Central memory CD8-positive, alpha-beta T cell (primary cell): ENCODE data around the gene OR4C16.

ENCODE experiments used
- ATAC-seq: fragments of 150-1000 bp; cut with Tn5 transposase; replicated peaks from 2 replicates; pipeline ENCODE4 v1.10.0; 2022; ENCODE audit warnings: mild to moderate bottlenecking, moderate FRiP score, moderate number of reproducible peaks; ENCODE audit not compliant: poor library complexity, severe bottlenecking; ENCODE audit errors: extremely low read depth
- DNase-seq, 2 donors: peaks; one replicate each; pipeline ENCODE4 v3.0.0; 2021; ENCODE audit warnings: low spot score in 2 of 2
- H3K27ac Mint-ChIP-seq: one replicate; pipeline ENCODE4 v1.8.0; 2022; ENCODE audit warnings: low read depth, mild to moderate bottlenecking, moderate library complexity, mixed read lengths
- H3K27me3 Mint-ChIP-seq: one replicate; pipeline ENCODE4 v1.8.0; 2022; ENCODE audit warnings: mixed read lengths
- H3K36me3 Mint-ChIP-seq: one replicate; pipeline ENCODE4 v1.8.0; 2022; ENCODE audit warnings: mild to moderate bottlenecking, moderate library complexity, mixed read lengths; ENCODE audit not compliant: insufficient read depth
- H3K4me1 Mint-ChIP-seq: one replicate; pipeline ENCODE4 v1.8.0; 2022; ENCODE audit warnings: mixed read lengths
- H3K4me3 Mint-ChIP-seq: one replicate; pipeline ENCODE4 v1.8.0; 2022; ENCODE audit warnings: mild to moderate bottlenecking, moderate library complexity, mixed read lengths
- H3K9me3 Mint-ChIP-seq: one replicate; pipeline ENCODE4 v1.8.0; 2022; ENCODE audit warnings: mixed read lengths

The OR4C16 gene, protein sequence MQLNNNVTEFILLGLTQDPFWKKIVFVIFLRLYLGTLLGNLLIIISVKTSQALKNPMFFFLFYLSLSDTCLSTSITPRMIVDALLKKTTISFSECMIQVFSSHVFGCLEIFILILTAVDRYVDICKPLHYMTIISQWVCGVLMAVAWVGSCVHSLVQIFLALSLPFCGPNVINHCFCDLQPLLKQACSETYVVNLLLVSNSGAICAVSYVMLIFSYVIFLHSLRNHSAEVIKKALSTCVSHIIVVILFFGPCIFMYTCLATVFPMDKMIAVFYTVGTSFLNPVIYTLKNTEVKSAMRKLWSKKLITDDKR

DNA sequence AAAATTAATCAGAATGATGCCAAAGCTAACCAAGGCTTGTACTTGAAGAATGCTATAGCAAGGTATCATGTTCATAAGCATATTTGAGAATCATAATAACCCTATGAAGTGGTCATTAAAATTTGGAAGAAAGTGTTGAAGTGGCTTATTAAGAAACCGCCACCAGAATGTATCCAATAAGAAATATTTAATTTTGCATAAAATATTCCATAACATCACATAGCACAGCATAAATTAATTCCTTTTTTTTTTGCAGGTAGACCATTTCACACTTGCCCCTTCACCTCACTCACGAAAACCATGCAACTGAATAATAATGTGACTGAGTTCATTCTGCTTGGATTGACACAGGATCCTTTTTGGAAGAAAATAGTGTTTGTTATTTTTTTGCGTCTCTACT is at the start of gene OR4C16:
Gene OR4C16, plus strand, starts transcription at position 301 of the 400 bp plus-strand sequence. Its CDS starts 0 bp downstream, at position 301.
- peaks cover 16% of the 10 kb centered on the region for H3K9me3 Mint-ChIP-seq
- no peak within 1 kb of the TSS for H3K4me3 Mint-ChIP-seq
- DNase-seq: no peak
- no peak within 1 kb of the TSS for H3K27ac Mint-ChIP-seq
- ATAC-seq: no peak
- H3K27me3 Mint-ChIP-seq: no peaks in the 10 kb centered on the region
- H3K4me1 Mint-ChIP-seq: no peaks in the 10 kb centered on the region
- no peaks in the 10 kb centered on the region for H3K36me3 Mint-ChIP-seq

DNA sequence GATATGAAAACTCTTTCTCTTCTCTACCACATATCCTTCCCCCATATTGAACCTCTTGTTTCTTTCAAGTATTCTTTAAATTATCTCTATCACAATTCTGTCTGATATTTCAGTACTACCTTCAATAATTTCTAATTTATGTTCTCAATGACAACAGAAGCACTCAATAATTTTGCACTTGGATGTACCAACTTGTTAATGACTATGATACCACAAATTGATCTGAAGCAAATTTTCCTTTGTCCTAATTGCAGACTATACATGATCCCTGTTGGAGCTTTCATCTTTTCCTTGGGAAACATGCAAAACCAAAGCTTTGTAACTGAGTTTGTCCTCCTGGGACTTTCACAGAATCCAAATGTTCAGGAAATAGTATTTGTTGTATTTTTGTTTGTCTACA is 17.8 kb upstream of the OR4C16 start, which contains the start of gene OR4C15:
Gene OR4C15, plus strand, starts transcription at position 301 of the 400 bp plus-strand sequence. Its CDS starts 0 bp downstream, at position 301.
- peaks cover 34% of the 10 kb centered on the region for H3K9me3 Mint-ChIP-seq
- H3K4me1 Mint-ChIP-seq: no peaks in the 10 kb centered on the region
- H3K27ac Mint-ChIP-seq: no peak within 1 kb of the TSS
- H3K27me3 Mint-ChIP-seq: no peaks in the 10 kb centered on the region
- no peak for ATAC-seq
- no peak within 1 kb of the TSS for H3K4me3 Mint-ChIP-seq
- no peak for DNase-seq
- no peaks in the 10 kb centered on the region for H3K36me3 Mint-ChIP-seq

DNA sequence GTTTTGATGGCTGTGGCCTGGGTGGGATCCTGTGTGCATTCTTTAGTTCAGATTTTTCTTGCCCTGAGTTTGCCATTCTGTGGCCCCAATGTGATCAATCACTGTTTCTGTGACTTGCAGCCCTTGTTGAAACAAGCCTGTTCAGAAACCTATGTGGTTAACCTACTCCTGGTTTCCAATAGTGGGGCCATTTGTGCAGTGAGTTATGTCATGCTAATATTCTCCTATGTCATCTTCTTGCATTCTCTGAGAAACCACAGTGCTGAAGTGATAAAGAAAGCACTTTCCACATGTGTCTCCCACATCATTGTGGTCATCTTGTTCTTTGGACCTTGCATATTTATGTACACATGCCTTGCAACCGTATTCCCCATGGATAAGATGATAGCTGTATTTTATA is 620 bp downstream of the OR4C16 start:
- no peaks in the 10 kb centered on the region for H3K36me3 Mint-ChIP-seq
- no peaks in the 10 kb centered on the region for H3K4me1 Mint-ChIP-seq
- ATAC-seq (no peak), DNase-seq (no peak)
- H3K27ac Mint-ChIP-seq: no peak overlapping the region
- no peaks in the 10 kb centered on the region for H3K27me3 Mint-ChIP-seq
- peaks cover 16% of the 10 kb centered on the region for H3K9me3 Mint-ChIP-seq
- H3K4me3 Mint-ChIP-seq: no peak overlapping the region

DNA sequence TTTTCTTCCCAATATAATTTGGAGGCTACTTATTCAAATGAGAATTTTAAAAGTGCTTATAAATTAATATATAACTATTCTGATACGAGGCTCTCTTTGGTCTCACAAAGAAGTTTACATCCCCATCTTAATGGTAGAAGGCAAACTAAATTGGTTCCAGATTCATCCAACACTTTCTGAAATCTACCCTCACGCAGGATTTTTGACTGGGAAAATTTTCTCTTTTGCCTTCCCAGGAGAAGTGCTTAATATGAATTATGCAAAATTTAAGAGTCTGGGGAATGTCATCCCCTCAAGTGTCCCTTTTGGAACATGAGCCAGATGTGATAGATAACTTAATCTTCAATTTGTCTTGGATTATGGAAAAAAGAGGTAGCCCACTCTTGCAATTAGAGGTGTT is 35.6 kb downstream of the OR4C16 start, which contains the start of gene OR4C11:
Gene OR4C11, minus strand, starts transcription at position 101 of the 400 bp plus-strand sequence. CDS start 3,272 bp downstream, outside the sequence.
- Mint-ChIP-seq H3K27ac (no peak within 1 kb of the TSS), H3K36me3 (no peaks in the 10 kb centered on the region), H3K9me3 (peaks cover 21% of the 10 kb centered on the region), H3K4me3 (no peak within 1 kb of the TSS), H3K4me1 (no peaks in the 10 kb centered on the region), H3K27me3 (no peaks in the 10 kb centered on the region)
- DNase-seq (no peak), ATAC-seq (no peak)
